SH-SY5Y (cell line): ENCODE measurements around the gene NAAA.

Source experiments
- GATA2 ChIP-seq: IDR thresholded peaks from 2 replicates; pipeline ENCODE4 v1.6.1; 2011; ENCODE audit warnings: mild to moderate bottlenecking, low read depth, low read length
- GATA3 ChIP-seq: IDR thresholded peaks from 2 replicates; pipeline ENCODE4 v1.6.1; 2011; ENCODE audit warnings: low read depth, mild to moderate bottlenecking, low read length, moderate library complexity

- TF ChIP-seq GATA2 (no peak), GATA3 (no peak)
These were observed 32.3 kb downstream of the NAAA start for GRCh38 chr4:75908555-75908954.
